B cell (primary cell): ENCODE measurements around the gene C1orf105.

Experiments used
- CTCF ChIP-seq: fragments of 200-600 bp; IDR thresholded peaks from one replicate; pipeline ENCODE4 v1.8.0; 2022; ENCODE audit warnings: antibody characterized with exemption, mild to moderate bottlenecking
- EZH2 ChIP-seq: IDR thresholded peaks from 2 replicates; pipeline ENCODE4 v1.6.1; 2012; ENCODE audit warnings: borderline replicate concordance, low read depth, mild to moderate bottlenecking, moderate library complexity, low read length; ENCODE audit not compliant: insufficient read depth, poor library complexity, severe bottlenecking

GRCh38 chr1:172384656-172385055, 35.8 kb upstream of the C1orf105 start:
- TF ChIP-seq CTCF: no peak
- TF ChIP-seq EZH2: no peak
